HepG2 (cell line): Measurements from ENCODE around the gene THSD4. TPM values are rescaled to one million over a fixed set of nuclear protein-coding genes. Genes with fewer than 3 reads are reported as not detected.

Experiments
- ATAC-seq: fragments of 200-7000 bp; cut with Tn5 transposase; 3 replicates; pipeline ENCODE4 v1.9.1; 2020; ENCODE audit warnings: mild to moderate bottlenecking, moderate library complexity
- BruUV-seq: library from RNA; stranded (reverse); fragments of 400-500 nt; replicated peaks from 2 replicates; lab custom pipeline; 2021; lab: Mats Ljungman, UMichigan
- CTCF ChIA-PET: fragments of 300-600 bp; formaldehyde crosslinking; extraction: SDS; loops from one replicate; lab custom pipeline; 2021; ENCODE audit warnings: low total read pairs, inconsistent platforms, low intra/inter-chr PET ratio; lab: Yijun Ruan, JAX
- POLR2A ChIA-PET: fragments of 350-600 bp; sonication (Branson Sonifier 250); formaldehyde crosslinking; loops from one replicate; lab custom pipeline; 2020; ENCODE audit warnings: antibody characterized with exemption, inconsistent platforms; lab: Yijun Ruan, JAX
- DNase-seq: peaks from one replicate; pipeline ENCODE4 v3.0.0-alpha.2; 2015; ENCODE audit warnings: low spot score
- FAIRE-seq: peaks from 3 replicates; lab custom pipeline; 2011; peaks lifted over from hg19 to GRCh38; lab: Jason Lieb, UNC
- H2AFZ ChIP-seq: one replicate; pipeline ENCODE4 v1.6.1; 2011; ENCODE audit warnings: low read length, inconsistent platforms
- H3K27ac ChIP-seq: fragments of 300-600 bp; 3 replicates; pipeline ENCODE4 v1.8.0; 2011; ENCODE audit warnings: mixed run types, mild to moderate bottlenecking, mixed read lengths, low read length, inconsistent platforms; ENCODE audit not compliant: insufficient read depth; ENCODE audit errors: extremely low read length
- H3K27me3 ChIP-seq, 2 experiments: fragments of 200-600 bp in 1 of 2; 2 replicates in 1 of 2; 3 replicates in 1 of 2; pipeline versions ENCODE4 v1.6.0 to v1.8.0; 2011; ENCODE audit warnings: low read length in 2 of 2, mild to moderate bottlenecking in 2 of 2, moderate library complexity in 2 of 2, inconsistent platforms in 1 of 2; ENCODE audit not compliant: insufficient read depth in 2 of 2, control insufficient read depth in 1 of 2
- H3K36me3 ChIP-seq, 2 experiments: fragments of 200-600 bp in 1 of 2; replicated peaks in 1 of 2; 2 replicates in 1 of 2; 3 replicates in 1 of 2; pipeline versions ENCODE4 v1.5.1 to v1.8.0; 2011; ENCODE audit warnings: low read length in 2 of 2, inconsistent platforms in 1 of 2; ENCODE audit not compliant: insufficient read depth in 2 of 2, control insufficient read depth in 1 of 2
- H3K4me1 ChIP-seq: 2 replicates; pipeline ENCODE4 v1.5.1; 2012; ENCODE audit warnings: low read length, inconsistent platforms; ENCODE audit not compliant: insufficient read depth
- H3K4me2 ChIP-seq: 2 replicates; pipeline ENCODE4 v1.6.0; 2011; ENCODE audit warnings: low read depth, low read length, inconsistent platforms
- H3K4me3 ChIP-seq, 3 experiments: fragments of 200-600 bp in 1 of 3; sonication (generic), shearing (Covaris generic) in 1 of 3; replicated peaks in 1 of 3; 2 replicates each; pipeline ENCODE4 v1.5.1; 2011 to 2016; ENCODE audit warnings: low read length in 3 of 3, inconsistent platforms in 2 of 3, low read depth in 2 of 3, mild to moderate bottlenecking in 2 of 3, control low read depth in 1 of 3, mixed read lengths in 1 of 3; ENCODE audit not compliant: insufficient read depth in 1 of 3
- H3K79me2 ChIP-seq: one replicate; pipeline ENCODE4 v1.6.1; 2011; ENCODE audit warnings: low read length, inconsistent platforms; ENCODE audit not compliant: insufficient read depth
- H3K9ac ChIP-seq: 2 replicates; pipeline ENCODE4 v1.6.0; 2011; ENCODE audit warnings: mild to moderate bottlenecking, low read depth, low read length, inconsistent platforms; ENCODE audit not compliant: insufficient read depth
- H3K9me3 ChIP-seq: 2 replicates; pipeline ENCODE4 v1.5.1; 2012; ENCODE audit warnings: mild to moderate bottlenecking, low read length
- H4K20me1 ChIP-seq: 2 replicates; pipeline ENCODE4 v1.6.0; 2011; ENCODE audit warnings: inconsistent platforms, mild to moderate bottlenecking, low read length, moderate library complexity; ENCODE audit not compliant: insufficient read depth
- AGO2 ChIP-seq: fragments of 200-400 bp; formaldehyde crosslinking; optimal IDR thresholded peaks from 2 replicates; pipeline ENCODE3; 2017; ENCODE audit warnings: mild to moderate bottlenecking, low read depth, low read length, moderate library complexity
- AKNA ChIP-seq: sonication (generic); formaldehyde crosslinking; IDR thresholded peaks from 2 replicates; pipeline ENCODE4 v1.4.0; 2020; ENCODE audit warnings: missing genetic modification reagents, borderline replicate concordance
- CC2D1A ChIP-seq: sonication (generic); formaldehyde crosslinking; IDR thresholded peaks from 2 replicates; pipeline ENCODE4 v1.8.1; 2023; ENCODE audit warnings: mild to moderate bottlenecking, missing genetic modification reagents
- CHD4 ChIP-seq: fragments of 200-600 bp; sonication (generic); IDR thresholded peaks from 2 replicates; pipeline ENCODE4 v1.7.0; 2017; ENCODE audit warnings: mild to moderate bottlenecking, low read length, borderline replicate concordance
- SIN3B ChIP-seq: fragments of 150-350 bp; IDR thresholded peaks from 2 replicates; pipeline ENCODE4 v1.6.1; 2014; ENCODE audit warnings: low read length
- THAP8 ChIP-seq: sonication (generic); formaldehyde crosslinking; IDR thresholded peaks from 2 replicates; pipeline ENCODE4 v1.5.1; 2020; ENCODE audit warnings: missing genetic modification reagents, mild to moderate bottlenecking, borderline replicate concordance
- YY1 ChIP-seq: IDR thresholded peaks from 2 replicates; pipeline ENCODE4 v1.6.1; 2011; ENCODE audit warnings: low read length, low read depth, moderate library complexity, mild to moderate bottlenecking; ENCODE audit not compliant: insufficient read depth, insufficient replicate concordance
- ZBTB34 ChIP-seq: sonication (generic); formaldehyde crosslinking; IDR thresholded peaks from 2 replicates; pipeline ENCODE4 v1.8.0; 2022; ENCODE audit warnings: mild to moderate bottlenecking, missing genetic modification reagents
- ZNF234 ChIP-seq: sonication (generic); formaldehyde crosslinking; conservative IDR thresholded peaks from 2 replicates; pipeline ENCODE4 v1.5.1; 2020; ENCODE audit warnings: mild to moderate bottlenecking, missing genetic modification reagents
- ZNF24 ChIP-seq: fragments of 450-650 bp; IDR thresholded peaks from 2 replicates; pipeline ENCODE4 v1.6.1; 2017; ENCODE audit warnings: antibody characterized with exemption, mild to moderate bottlenecking
- ZNF282 ChIP-seq: fragments of 450-650 bp; IDR thresholded peaks from 2 replicates; pipeline ENCODE4 v1.6.1; 2018; ENCODE audit not compliant: partially characterized antibody
- ZNF33B ChIP-seq: sonication (generic); formaldehyde crosslinking; IDR thresholded peaks from 2 replicates; pipeline ENCODE4 v1.5.1; 2020; ENCODE audit warnings: mild to moderate bottlenecking, missing genetic modification reagents
- ZNF503 ChIP-seq: sonication (generic); formaldehyde crosslinking; IDR thresholded peaks from 2 replicates; pipeline ENCODE4 v1.4.0; 2020; ENCODE audit warnings: missing genetic modification reagents
- ZNF784 ChIP-seq: sonication (generic); formaldehyde crosslinking; IDR thresholded peaks from 2 replicates; pipeline ENCODE4 v1.5.1; 2020; ENCODE audit warnings: missing genetic modification reagents, mild to moderate bottlenecking, borderline replicate concordance
- WGBS: methylation state at CpG from one replicate; pipeline ENCODE4 v1.1.6; 2017; ENCODE audit warnings: low lambda C conversion rate; 5-methylcytosine and 5-hydroxymethylcytosine counted together
- in situ Hi-C: cut with HindIII; loops from 2 replicates; pipeline ENCODE4 v1.10.0; 2017; ENCODE audit warnings: low pct_unique_long_range_greater_than_20kb; ENCODE audit not compliant: extremely low pct_ligation_motif_present
- intact Hi-C: fragments of 100-400 bp; cut with micrococcal nuclease; formaldehyde crosslinking; loops from one replicate; pipeline ENCODE4 v1.10.0; 2022; ENCODE audit not compliant: unreplicated experiment
- polyA plus RNA-seq, 8 experiments: library from polyadenylated mRNA; depleted of rRNA in 3 of 8; stranded (reverse) in 7 of 8; unstranded in 1 of 8; fragments of >200 nt; fragmentation: Illumina TruSeq in 4 of 8; extraction: Trizol in 4 of 8; gene quantifications; 2 replicates each; pipeline versions ENCODE4 v1.2.1 to v1.2.3, GENCODE V29; 2011 to 2016; ENCODE audit warnings: low read depth in 4 of 8, missing spikeins in 1 of 8, mixed read lengths in 1 of 8; ENCODE audit not compliant: insufficient read depth in 1 of 8
- total RNA-seq, 5 experiments: library from RNA; depleted of rRNA; stranded (reverse); fragments of >200 nt; fragmentation: Illumina TruSeq; extraction: Trizol; gene quantifications; 2 replicates each; pipeline ENCODE4 v1.2.3, GENCODE V29; 2016; ENCODE audit warnings: low read depth in 1 of 5

THSD4 gene
- total and polyA plus RNA-seq, 2 of the 13 experiments (the other 11 are each of a cell fraction or from before 2014, with no cell fraction given): 0.07 to 0.21 TPM

GRCh38 chr15:71469413-71469812 is 354.1 kb downstream of the THSD4 start (continued):
- TF ChIP-seq AKNA (no peak), ZNF784 (CRISPR knock-in tag) (no peak), ZNF282 (no peak), CC2D1A (no peak), YY1 (no peak), ZNF24 (no peak)

- in situ Hi-C loops (no loop called here), intact Hi-C loops (no loop called here)
- ATAC-seq: no peak
- peaks cover 3% of the 10 kb centered on the region in 2 experiments; a peak in 2 of 5 replicates for H3K27me3 ChIP-seq
- no peak overlapping the region for H2AFZ ChIP-seq
- H3K9ac ChIP-seq: no peak overlapping the region
- no peak for DNase-seq
- H3K4me3 ChIP-seq: no peak overlapping the region
- H4K20me1 ChIP-seq: no peaks in the 10 kb centered on the region
- no peaks in the 10 kb centered on the region for H3K9me3 ChIP-seq
- no peaks in the 10 kb centered on the region for H3K4me1 ChIP-seq
- FAIRE-seq: no peak
- no peak overlapping the region for H3K4me2 ChIP-seq
- POLR2A ChIA-PET: no interaction called here
- CTCF ChIA-PET: no interaction called here
- no TSS peak for BruUV-seq
- H3K36me3 ChIP-seq: no peaks in the 10 kb centered on the region
- 0% methylated on average over 1 of the region's 1 CpG for WGBS
- no peak overlapping the region for H3K27ac ChIP-seq
- no peaks in the 10 kb centered on the region for H3K79me2 ChIP-seq
- TF ChIP-seq ZNF503 (no peak), THAP8 (CRISPR knock-in tag) (no peak), SIN3B (no peak), AGO2 (no peak), ZNF33B (CRISPR knock-in tag) (no peak), CHD4 (no peak), ZBTB34 (CRISPR knock-in tag) (no peak), ZNF234 (CRISPR knock-in tag) (no peak)
Measured at GRCh38 chr15:71471347-71471746, 356.1 kb downstream of the THSD4 start.
